NCI-H510A (cell line): Measurements from ENCODE around the gene ARMC12.

Experiments
- DNase-seq: peaks from one replicate; lab custom pipeline; 2025; lab: John Stamatoyannopoulos, UW

Gene ARMC12

DNA sequence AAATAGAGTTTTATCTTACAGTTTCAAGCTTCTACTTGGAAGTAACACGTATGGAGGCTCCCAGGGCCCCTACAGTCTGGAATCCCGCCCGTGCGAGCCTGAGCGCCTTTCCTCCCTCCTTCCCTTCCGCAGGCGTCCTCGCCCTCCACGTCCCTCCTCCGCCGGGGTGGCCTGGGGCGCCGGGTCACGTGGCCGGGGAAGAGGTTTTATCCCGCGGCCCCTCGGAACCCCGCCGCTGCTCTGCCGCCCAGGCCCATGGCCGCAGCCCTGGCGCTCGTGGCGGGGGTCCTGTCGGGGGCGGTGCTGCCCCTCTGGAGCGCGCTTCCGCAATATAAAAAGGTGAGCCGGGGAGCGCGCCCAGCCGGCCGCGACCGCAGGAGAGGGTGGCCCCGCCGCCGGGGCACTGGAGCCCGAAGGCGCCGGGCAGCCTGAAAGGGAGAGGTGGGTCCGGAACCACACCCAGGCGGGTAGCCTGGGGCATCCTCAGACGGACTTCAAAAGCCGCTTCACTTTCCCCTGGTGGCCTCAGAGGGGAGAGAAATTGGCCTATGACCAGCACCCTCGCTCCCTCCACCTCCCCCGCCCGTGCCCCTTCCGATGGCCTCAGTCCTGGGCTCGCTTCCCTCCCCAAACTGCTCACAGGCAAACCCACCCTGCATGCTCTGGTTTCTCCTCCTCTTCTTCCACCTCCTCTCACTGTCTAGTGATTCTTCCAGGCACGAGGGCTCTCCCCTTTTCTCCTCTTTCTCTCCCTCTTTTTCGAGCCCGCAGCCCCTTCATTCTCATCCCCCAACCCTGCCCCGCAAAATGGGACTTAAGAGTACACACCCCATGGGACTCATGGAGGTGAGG is 39.8 kb downstream of the ARMC12 start, which contains the start of gene CLPSL2:
CLPSL2 (plus strand) TSS at position 235 of the 852 bp plus-strand sequence; CDS start at position 256, 21 bp downstream.
- peak; percentile 51 for DNase-seq

- DNase-seq = no peak
Measured at GRCh38 chr6:35777356-35778102, 40.7 kb downstream of the ARMC12 start.

DNA sequence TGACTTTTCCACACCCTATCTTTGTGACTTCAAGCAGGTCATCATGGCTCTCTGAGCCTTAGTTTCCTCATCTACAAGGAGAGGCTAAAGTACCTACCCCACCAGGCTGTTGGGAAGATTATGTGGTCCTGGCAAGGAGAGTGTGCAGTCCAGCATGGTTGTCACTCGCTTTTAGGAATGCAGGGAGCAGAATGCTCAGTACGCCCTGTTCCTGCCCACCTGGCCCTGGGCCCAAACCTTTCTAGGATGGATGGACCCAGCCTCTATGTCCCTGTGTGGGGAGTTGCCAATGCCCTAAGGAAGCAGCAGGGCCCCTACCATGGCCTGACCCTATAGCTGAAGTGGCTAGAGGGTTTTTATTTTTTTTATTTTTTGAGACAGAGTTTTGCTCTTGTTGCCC is 41.6 kb downstream of the ARMC12 start:
- DNase-seq = no peak

GRCh38 chr6:35780719-35781118 is 43.9 kb downstream of the ARMC12 start, which contains the start of gene CLPSL1:
Gene CLPSL1, plus strand, starts transcription at chr6:35781019. Its CDS starts 92 bp downstream, at chr6:35781111.
- no peak for DNase-seq

GRCh38 chr6:35781290-35781689 is 44.5 kb downstream of the ARMC12 start:
- DNase-seq = no peak

- no peak for DNase-seq
Measured at GRCh38 chr6:35782424-35782823, 45.6 kb downstream of the ARMC12 start.

DNA sequence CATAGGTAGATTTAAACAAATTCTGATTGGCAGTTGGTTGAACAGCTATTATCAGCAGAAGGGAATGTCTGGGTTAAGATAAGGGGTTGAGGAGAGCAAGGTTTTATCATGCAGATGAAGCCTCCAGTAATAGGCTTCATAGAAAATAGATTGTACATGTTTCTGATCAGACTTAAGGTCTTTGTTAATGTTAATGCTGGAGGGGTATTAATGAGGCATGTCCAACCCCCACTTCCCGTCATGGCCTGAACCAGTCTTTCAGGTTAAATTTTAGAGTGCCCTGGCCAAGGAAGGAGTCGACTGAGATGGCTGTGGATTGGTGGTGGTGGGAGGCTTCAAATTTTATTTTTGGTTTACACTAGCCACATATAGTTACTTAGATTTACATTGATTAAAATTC is 47.4 kb downstream of the ARMC12 start:
- DNase-seq = no peak

GRCh38 chr6:35786272-35786671 is 49.4 kb downstream of the ARMC12 start:
- no peak for DNase-seq

DNA sequence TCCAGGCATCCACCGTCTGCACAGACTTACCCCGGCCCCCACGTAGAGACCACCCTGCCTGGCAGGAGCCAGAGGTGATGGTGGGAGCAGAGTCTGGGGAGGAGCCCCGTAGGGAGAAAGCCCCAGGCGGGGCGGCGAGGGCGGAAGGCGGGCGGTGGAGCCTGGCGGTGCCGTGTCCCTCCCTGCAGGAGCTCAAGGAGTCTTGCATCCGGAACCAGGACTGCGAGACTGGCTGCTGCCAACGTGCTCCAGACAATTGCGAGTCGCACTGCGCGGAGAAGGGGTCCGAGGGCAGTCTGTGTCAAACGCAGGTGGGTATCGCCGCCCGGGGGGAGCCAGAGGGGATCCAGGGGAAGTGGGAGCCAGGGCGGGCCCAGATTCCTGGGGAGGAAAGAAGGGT is 50.0 kb downstream of the ARMC12 start:
- no peak for DNase-seq

DNA sequence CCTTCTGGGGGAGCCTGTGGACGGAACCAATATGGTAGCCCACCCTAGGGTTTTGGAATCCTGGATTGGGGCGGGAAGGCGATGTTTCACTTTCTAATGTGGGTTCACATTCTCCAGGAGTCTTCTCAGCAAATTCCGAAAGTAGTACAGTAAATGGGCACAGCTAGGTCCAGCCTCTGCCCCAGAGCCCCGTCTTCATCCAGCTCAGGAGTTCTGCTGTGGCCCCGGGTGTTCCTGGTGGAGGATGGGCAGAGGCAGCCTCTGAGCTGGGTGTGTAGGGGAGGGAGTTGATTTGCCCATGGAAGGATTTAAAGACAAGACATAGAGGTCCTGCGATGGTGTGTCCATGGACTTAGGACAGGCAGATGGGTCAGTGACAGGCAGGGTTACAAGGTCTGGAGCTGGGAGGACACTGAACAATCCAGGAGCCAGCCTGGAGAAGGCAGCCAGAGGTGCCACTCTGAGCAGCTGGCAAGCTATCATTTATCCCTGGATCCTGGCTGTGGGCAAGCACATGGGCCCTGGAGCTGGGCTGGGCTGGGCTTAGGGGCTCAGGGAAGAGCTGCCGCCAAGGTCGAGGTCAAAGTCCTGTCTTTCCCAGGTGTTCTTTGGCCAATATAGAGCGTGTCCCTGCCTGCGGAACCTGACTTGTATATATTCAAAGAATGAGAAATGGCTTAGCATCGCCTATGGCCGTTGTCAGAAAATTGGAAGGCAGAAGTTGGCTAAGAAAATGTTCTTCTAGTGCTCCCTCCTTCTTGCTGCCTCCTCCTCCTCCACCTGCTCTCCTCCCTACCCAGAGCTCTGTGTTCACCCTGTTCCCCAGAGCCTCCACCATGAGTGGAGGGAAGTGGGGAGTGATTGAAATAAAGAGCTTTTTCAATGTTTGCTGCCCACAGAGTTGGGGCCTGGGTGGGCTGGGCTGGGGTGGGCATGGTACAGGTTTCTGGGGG is 50.7 kb downstream of the ARMC12 start:
- DNase-seq = no peak

- no peak for DNase-seq
Measured at GRCh38 chr6:35788423-35788982, 51.7 kb downstream of the ARMC12 start.

- no peak for DNase-seq
Measured at GRCh38 chr6:35790683-35791082, 53.9 kb downstream of the ARMC12 start.

DNA sequence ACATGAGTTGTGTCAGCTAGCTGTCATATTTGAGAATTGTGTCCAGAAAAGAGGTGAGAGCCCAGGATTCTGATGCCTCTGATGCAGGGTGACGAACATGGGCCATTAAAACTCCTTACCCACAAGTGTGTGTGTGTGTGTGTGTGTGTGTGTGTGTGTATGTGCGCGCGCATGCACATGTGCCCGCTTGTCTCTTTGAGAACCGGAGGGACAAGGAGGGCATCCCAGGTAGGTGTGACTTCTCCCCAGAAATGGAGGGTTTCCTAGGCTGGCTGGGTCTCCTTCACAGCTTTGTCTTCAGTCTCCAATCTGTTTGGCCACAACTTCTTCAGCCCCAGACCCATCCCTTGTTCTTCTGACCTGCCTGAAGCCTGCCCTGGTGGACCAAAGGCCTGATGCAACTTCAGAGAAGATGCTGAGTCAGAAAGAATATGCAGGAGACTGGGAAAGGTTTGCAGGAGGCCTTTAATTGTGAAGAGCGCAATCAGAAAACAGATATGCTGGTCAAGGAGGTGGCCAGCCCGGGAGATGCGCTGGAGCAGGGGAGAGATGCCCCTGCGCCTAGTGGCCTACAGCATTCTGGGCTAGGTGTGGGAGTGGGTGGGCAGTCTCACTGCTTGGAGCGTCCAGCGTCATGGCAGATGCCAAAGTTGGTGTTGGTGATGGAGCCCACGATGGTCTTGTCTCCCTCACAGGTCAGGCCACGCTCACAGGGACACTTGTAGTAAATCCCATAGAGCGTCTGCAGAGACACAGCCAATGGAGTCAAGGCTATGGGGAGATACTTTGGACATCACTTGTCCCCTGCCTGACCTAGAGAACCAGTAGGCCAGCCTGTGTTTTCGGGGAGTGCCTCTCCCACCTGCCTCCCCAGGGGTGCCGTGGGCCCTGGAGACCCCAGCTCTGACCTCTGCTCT is 58.0 kb downstream of the ARMC12 start:
- DNase-seq = no peak

DNA sequence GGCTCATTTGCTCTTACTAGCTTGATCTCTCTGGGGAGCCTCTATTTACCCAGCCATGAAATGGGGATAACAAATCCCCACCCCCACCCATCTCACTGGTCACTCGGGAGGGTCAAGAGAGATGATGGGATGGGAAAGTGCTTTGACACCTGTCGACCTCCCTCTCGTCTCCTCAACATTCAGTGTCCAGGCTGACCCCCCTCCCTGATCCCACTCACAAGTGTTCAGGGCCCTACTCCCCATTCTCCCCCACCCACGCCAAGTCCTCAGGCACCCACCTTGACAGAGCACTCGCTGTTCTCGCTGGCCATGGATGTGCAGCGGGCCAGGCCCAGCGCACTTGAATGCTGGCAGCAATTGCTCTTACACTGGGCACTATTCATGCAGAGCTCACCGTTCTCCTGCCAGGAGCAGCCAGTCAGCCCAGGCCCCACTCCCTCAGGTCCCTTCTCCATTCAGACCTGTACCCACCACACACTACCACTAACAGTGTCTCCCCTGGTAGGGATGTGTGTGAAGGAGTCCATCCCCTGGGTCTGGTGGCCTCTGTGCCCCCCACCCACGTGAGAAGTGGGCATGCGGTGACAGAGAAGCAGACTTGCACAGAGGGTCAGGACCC is 58.7 kb downstream of the ARMC12 start:
- DNase-seq = no peak

GRCh38 chr6:35796236-35796635 is 59.4 kb downstream of the ARMC12 start:
- no peak for DNase-seq

DNA sequence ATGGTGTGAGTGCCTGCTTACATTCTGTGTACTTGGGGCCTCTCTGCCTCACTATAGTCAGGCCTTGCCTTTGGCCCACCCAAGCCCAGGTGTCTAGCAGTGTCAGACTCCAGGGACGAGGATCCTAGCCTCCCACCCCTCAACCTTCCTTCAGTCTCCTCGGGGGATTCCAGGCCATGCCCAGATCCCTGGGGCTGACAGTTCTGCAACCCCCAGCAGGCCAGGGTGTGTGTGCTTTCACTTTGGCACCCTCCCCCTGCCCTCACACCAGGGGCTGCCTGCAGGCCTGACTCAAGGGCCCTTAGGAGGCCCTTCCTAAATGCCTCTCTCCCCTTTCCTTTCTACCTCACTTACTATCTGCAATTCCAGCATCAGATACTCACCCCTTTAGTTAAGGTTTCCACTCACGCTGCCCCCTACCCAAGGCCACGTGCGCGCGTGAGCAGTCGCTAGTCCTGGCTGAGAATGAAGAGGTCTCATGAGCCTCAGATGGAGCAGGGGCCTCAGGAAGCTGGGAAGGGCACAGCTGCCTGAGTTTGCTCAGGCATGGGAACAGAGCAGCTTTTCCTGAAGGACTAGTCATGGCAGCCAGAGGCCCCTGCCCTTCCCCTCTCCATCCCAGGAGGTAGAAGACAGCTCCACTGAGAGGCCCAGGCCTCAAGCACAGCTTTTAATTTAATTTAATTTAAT is 61.1 kb downstream of the ARMC12 start:
- DNase-seq = no peak
